ENCODE measurements around the gene THADA.
"Not testable (repeated sequence)": the region's sequence is repeated elsewhere in the genome, so short reads cannot be mapped to it uniquely, and the experiment has no call there.

Gene THADA

GRCh38 chr2:43595603-43596412 is at the start of gene THADA:
Gene THADA (minus strand): TSS chr2:43596038. CDS start chr2:43592392, 3,646 bp downstream.
- DNase-seq (ENCODE audit: low spot score): peak; percentile 99

GRCh38 chr2:43643680-43644079 is 47.8 kb upstream of the THADA start:
- DNase-seq (ENCODE audit: low spot score): no peak

- no peak for DNase-seq (ENCODE audit: low spot score)
These were observed 46.5 kb upstream of the THADA start for GRCh38 chr2:43642363-43642762.

GRCh38 chr2:43637030-43637803 is 41.4 kb upstream of the THADA start, which contains the start of gene PLEKHH2:
Gene PLEKHH2 (plus strand): TSS chr2:43637260. CDS start chr2:43644674, 7,414 bp downstream.
- peak; percentile 92 for DNase-seq (ENCODE audit: low spot score)

- no peak for DNase-seq (ENCODE audit: low spot score)
These were observed 40.8 kb upstream of the THADA start for GRCh38 chr2:43636621-43637020.

- DNase-seq (ENCODE audit: low spot score): not testable (repeated sequence)
These were observed 40.3 kb upstream of the THADA start for GRCh38 chr2:43636153-43636552.

- peak; percentile 35 for DNase-seq (ENCODE audit: low spot score)
These were observed 38.9 kb upstream of the THADA start for GRCh38 chr2:43634604-43635306.

GRCh38 chr2:43631618-43632317 is 35.9 kb upstream of the THADA start:
- DNase-seq (ENCODE audit: low spot score): no peak

- DNase-seq (ENCODE audit: low spot score): no peak
These were observed 27.2 kb upstream of the THADA start for GRCh38 chr2:43622931-43623451.

GRCh38 chr2:43619511-43619910 is 23.7 kb upstream of the THADA start:
- no peak for DNase-seq (ENCODE audit: low spot score)

- DNase-seq (ENCODE audit: low spot score): no peak
These were observed 21.3 kb upstream of the THADA start for GRCh38 chr2:43616967-43617680.

- no peak for DNase-seq (ENCODE audit: low spot score)
These were observed 17.1 kb upstream of the THADA start for GRCh38 chr2:43612944-43613343.

GRCh38 chr2:43611987-43612894 is 16.4 kb upstream of the THADA start:
- DNase-seq (ENCODE audit: low spot score): peak; percentile 90

- DNase-seq (ENCODE audit: low spot score): no peak
These were observed 14.5 kb upstream of the THADA start for GRCh38 chr2:43610361-43610760.

GRCh38 chr2:43609290-43609918 is 13.6 kb upstream of the THADA start:
- peak; percentile 79 for DNase-seq (ENCODE audit: low spot score)

GRCh38 chr2:43605851-43606250 is 10.0 kb upstream of the THADA start:
- DNase-seq (ENCODE audit: low spot score): no peak

- DNase-seq (ENCODE audit: low spot score): peak; percentile 67
These were observed 9.3 kb upstream of the THADA start for GRCh38 chr2:43605079-43605655.

- no peak for DNase-seq (ENCODE audit: low spot score)
These were observed 8.8 kb upstream of the THADA start for GRCh38 chr2:43604674-43605073.

GRCh38 chr2:43600596-43600995 is 4.8 kb upstream of the THADA start:
- DNase-seq (ENCODE audit: low spot score): not testable (repeated sequence)
